GM12872 (cell line): Measurements from ENCODE around the gene RSPO1.

Experiments used
- TF ChIP-seq, protein P1 (sequence below): IDR thresholded peaks from 3 replicates; pipeline ENCODE4 v1.5.1; 2011; ENCODE audit warnings: low read depth, mild to moderate bottlenecking, low read length, moderate library complexity; ENCODE audit not compliant: insufficient read depth

The RSPO1 gene

DNA sequence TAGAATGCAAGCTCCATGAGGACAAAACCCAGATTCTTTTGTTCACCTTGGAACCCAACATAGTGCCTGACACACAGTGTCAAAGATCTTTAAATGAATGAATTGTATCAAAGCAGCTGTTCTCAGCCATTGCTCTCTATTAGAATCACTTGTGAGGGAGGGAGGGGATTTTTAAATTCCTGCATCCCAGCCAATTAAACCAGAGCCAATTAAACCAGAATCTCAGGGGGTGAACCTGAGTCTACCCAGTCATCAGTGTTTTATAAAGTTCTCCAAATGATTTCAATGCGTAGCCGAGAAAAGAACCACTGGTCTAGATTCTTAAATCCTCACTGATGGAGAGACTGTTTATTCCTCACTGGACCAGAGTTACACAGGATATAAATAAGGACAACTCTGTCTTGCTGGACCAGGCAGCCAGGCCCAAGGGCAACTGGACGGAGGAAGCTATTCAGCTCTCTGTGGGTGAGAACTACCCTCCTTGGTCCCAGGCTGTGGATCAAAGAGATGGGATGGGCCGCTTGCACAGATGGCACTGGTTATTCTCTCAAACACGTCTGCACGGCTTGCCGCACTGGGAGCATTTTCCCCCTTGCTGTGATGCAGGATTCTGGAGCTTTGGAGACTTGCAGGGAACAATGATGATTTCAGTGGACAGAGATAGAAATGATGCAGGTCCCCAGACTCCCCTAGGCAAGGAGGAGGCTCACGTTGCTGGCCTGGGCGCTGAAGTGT, 37.6 kb upstream of the RSPO1 start:
- TF ChIP-seq, protein P1, sequence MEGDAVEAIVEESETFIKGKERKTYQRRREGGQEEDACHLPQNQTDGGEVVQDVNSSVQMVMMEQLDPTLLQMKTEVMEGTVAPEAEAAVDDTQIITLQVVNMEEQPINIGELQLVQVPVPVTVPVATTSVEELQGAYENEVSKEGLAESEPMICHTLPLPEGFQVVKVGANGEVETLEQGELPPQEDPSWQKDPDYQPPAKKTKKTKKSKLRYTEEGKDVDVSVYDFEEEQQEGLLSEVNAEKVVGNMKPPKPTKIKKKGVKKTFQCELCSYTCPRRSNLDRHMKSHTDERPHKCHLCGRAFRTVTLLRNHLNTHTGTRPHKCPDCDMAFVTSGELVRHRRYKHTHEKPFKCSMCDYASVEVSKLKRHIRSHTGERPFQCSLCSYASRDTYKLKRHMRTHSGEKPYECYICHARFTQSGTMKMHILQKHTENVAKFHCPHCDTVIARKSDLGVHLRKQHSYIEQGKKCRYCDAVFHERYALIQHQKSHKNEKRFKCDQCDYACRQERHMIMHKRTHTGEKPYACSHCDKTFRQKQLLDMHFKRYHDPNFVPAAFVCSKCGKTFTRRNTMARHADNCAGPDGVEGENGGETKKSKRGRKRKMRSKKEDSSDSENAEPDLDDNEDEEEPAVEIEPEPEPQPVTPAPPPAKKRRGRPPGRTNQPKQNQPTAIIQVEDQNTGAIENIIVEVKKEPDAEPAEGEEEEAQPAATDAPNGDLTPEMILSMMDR: no peak

DNA sequence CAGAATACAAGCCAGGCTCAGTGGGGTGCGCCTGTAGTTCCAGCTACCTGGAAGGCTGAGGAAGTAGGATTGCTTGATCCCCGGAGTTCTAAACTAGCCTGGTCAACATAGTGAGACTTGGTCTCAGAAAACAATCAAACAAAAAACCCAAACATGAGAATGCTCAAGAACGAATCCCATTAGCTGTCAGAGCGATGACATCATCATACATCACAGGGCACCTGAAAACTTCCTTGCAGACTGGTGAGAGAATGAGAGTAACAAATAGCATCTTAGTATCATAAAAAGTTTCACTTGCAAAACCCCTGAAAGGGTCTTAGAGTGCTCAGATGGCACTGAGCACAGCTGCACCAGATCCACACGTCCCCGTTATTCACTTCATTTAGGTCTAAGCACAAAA, 36.6 kb upstream of the RSPO1 start:
- TF ChIP-seq, protein P1: no peak

DNA sequence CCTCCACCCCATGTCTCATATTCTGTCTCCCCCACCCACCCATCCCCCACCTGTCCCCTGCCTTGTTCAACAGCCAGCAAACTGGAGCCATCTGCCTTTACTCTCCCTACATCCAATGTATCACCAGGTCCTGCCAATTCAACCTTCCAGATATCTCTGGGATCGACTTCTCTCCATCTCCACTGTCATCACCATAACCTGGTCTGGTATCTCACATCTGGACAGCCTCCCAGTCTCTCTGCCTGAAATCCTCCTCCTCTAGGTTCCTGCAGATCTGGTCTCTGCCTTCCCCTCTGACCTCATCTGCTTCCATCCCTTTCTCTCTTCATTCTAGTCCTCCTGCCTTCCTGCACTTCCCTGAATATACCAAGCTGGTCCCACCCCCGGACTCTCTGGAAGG, 35.4 kb upstream of the RSPO1 start:
- TF ChIP-seq, protein P1: no peak

DNA sequence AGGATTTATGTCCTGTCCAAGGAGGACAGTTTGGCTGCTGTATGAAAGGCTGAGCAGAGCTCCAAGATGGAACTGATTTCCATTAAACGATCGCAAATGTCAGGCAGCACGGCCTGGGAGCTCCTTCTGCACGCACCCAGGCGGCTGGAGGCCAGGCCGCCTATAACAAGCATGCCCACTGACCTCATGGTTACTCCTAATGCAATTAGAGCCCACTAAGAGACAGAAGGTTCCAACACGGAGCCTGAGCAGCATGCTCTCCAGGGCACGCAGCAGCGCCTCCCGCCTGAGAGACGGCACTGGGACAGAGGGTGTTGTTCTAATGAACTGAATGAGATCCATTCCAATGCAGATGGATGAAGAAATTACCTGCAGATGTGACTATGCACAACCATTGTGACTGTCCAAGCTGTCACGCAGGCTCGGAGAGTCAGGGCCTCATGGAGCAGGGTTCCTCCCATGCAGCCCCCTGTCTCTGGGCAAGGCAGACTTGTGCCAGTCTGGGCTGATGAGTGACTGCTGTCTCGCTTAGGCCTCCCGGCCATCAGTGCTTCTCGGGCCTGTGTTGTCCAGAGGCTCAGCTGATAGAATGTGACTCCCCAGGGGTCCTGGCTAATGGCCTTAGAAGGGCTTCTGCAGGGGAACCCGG, 32.5 kb upstream of the RSPO1 start:
- TF ChIP-seq, protein P1: no peak

DNA sequence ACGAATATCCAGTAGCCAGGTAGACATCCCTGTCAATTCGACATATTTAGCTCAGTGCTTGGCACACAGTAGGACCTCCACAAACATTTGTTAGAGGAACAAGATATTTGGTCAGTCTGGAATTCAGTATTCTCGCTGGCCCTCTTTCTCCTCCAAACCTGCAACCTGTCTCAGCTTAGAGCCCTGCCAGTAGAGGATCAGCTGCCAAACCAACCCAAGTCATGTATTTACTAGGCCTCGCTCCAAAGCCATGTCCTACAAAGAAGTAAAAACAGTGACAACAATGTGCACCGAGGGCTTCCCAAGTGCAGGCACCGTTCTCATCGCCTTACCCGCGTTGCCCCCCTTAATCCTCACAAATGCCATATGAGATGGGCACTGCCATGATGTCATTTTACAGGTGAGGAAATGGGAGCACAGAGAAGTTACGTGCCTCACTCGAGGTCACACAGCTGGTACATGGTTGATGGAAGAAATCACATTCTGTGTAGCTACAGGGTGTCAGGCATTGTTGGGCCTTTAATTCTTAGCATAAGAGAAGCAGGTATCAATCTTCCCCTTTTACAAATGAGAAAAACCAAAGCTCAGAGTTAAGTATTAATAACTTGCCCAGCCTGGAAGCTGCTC, 31.7 kb upstream of the RSPO1 start:
- TF ChIP-seq, protein P1: no peak

DNA sequence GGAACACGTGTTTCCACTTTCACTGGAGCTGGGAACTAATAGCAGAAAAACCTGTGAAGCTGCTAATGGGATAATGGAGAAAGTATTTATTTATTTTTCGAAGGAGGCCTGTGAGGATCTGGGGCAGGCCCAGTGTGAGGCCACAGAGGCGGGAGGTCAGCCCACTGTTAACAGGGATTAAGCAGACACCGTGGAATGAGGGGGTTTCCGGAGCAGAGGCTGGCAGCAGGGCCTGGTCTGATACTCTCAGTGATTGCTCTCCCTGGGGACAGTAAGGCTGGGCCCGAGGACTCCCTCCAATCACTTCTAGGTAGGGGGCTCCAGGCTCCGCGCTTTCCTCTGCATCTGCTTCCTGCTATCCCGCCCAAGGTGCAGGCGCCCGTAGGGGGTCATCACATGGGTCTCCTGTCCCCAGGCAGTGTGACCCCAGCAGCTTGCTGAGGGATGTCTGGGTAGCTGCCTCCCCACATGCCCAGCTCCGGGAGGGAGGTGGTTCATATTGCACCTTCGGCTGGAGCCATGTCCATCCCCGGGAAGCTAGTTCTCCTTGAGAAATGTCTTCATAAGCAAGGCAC, 28.8 kb upstream of the RSPO1 start:
- TF ChIP-seq, protein P1: no peak

DNA sequence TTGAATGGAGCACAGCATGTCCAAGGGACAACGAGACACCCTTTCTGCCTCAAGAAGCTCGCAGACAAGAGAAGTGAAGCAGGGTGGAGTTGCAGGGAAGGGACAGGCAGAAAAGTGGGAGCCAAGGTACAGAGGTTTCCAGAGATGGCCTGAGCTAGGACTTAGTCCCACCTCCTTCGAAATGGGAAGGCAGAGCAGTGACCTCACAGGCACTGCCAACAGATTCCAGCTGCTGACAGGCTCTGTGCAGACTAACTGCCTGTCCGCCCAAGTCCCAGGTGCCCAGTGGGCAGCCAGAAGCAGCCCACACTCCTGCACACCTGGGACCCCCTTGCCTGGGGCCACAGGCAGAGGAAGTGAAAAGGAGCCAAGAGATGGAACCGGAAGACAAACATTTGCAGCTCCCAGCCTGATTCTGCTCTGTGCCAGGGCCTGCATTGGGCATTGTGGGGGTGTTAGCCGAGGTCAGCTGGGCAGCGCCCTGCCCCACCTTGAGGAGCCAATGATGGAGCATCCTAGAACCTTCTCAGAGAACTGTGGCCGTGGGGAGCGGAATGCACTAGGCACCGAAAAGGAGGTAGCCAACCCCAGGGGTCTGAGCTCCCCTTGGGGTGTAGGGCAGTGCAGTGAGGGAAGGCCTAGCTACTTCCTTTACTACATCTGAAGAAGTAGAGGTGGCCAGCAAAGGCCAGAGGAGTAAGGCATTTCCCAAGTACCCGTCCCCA, 27.5 kb upstream of the RSPO1 start:
- TF ChIP-seq, protein P1: no peak
